IPS DF 4.7 (cell line): ENCODE data around the gene C1QTNF4.

Experiments used
- DNase-seq: peaks from one replicate; pipeline ENCODE4 v3.0.0-alpha.2; 2013; ENCODE audit warnings: low spot score; ENCODE audit errors: extremely low read depth

Gene C1QTNF4

GRCh38 chr11:47593492-47593933 lies 698 bp downstream of the C1QTNF4 start:
- no peak for DNase-seq

DNA sequence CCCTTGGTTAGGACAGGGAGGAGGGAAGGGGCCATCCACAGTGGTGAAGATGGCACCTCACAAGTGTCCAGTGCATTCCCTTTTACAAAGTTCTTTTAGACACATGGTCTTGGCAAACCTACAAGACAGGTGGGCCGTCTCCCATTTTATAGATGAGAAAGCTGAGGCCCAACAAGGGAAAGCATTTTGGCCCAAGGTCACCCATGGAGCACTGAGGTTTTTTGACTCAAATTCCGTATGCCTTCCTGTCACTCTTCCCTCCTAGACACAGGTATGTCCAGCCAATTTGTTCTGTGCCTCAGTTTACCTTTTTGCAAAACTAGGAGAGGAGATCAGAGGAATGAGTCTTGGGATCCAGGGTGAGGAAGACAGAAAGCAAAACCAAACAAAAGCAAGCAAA lies 1.2 kb downstream of the C1QTNF4 start:
- DNase-seq = no peak

- no peak for DNase-seq
Observed at GRCh38 chr11:47592251-47592650, 2.0 kb downstream of the C1QTNF4 start.

DNA sequence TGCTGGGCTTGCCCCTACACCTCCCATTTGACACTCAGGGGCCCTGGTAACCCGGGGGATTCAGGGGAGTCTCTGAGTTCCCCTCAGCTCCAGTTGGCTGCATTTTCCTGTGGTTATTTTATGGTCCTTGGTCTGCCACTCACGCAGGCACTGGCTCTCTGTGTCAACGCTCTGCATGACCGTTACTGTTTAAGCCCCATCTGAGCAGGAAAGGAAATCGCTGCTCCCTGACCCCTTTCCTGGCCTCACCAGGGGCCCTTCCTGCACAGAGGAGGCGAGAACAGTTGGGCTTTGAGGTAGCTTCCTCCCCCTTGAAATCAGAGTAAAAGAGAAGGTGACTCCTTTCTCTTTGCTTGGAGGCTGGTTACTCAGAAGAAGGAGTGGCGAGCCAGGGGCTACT lies 2.4 kb downstream of the C1QTNF4 start:
- DNase-seq = no peak

DNA sequence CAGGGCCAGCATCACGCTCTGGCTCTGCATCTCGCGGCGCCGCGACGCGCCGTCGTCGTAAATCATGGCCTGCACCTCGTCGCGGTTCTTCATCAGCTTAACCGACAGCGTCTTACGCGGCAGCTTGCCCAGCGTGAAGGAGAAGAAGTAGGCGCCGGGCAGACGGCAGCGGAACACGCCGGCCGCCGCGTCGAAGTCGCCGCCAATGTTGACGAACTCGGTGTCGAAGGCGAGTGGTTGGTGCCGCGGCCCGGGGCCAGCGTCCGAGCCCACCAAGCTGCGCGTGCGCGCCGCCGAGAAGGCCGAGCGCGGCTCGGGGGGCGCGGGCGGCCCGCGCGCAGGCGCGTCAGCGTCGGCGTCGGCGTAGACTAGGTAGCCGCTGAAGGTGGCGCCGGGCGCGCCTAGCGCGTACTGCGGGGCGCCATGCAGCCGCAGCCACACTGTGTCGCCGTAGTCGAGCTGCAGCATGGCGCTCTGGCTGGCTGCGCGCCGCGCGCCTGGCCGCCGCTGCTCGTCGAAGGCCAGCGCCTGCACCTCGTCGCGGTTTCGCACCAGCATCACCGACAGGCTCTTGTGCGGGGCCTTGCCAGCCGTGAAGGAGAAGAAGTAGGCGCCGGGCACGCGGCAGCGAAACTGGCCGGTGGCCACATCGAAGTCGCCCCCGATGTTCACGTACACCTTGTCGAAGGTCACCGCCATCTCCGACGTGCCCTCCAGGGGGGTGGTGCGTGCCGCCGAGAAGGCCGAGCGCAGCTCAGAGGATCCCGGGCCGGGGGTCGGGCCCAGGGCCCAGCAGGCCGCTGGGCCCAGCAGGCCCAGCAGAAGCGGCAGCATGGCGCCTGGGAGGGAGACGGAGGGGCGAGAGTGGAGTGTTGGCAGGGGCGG lies 4.0 kb downstream of the C1QTNF4 start:
- no peak for DNase-seq

DNA sequence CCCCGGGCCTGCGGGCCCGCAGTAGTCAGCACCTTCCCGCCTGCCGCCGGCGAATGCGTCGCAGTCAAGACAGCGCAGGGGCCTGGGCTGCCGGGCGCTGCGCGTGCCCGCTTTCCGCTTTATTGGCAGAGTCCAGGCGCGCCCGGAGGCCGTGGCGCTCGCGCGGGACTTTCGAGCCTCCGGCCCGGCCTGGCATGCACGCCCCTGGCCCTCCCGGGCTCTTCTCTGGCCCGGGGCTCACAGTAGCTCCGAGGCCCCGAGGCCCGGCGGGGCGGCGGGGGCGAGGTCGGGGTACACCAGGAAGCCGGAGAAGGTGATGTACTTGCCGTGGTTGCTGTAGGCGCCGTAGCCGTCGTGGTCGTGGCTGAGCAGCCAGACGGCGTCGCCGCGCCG lies 4.6 kb downstream of the C1QTNF4 start:
- no peak for DNase-seq

DNA sequence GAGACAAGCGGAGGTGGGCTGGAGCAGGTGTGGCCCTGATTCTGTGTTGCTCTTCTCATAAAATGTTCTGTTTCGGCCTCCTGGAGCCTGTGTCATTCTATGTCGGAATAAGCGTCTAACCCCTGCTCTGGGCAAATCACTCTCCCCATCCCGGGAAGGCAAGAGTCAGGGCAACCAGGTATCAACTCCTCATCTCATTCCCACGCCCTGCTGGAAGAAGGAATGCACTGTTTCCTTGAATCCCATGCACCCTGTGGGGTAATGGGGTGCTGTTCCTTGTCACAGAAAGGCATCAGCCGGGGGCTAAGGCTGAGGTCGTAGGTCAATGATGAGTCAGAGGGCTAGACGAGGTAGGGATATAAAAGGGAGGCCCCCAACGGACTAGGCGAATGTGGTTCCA lies 5.1 kb downstream of the C1QTNF4 start:
- DNase-seq = no peak

DNA sequence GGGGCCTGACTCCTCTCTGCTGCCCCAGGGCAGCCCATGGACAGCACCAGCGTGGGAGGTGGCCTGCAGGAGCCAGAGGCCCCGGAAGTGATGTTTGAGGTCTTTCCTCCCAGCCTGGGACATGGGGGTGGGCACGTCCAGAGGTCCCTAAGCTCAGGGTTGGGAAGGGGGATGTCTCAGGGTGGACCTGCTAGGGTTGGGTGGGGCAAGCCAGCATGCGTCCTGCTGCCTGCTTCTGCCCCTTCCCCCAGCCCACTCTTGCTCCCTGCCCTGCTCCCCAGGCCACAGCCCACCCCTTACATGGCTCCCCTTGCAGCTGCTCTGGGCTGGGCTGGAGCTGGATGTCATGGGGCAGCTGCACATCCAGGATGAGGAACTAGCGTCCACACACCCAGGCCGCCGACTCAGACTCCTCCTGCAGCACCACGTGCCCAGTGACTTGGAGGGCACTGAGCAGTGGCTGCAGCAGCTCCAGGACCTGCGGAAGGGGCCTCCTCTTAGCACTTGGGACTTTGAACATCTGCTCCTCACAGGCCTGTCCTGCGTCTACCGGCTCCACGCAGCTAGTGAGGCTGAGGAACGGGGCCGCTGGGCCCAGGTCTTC lies 6.4 kb downstream of the C1QTNF4 start:
- DNase-seq = no peak

GRCh38 chr11:47587039-47587716 lies 7.0 kb downstream of the C1QTNF4 start:
- no peak for DNase-seq

DNA sequence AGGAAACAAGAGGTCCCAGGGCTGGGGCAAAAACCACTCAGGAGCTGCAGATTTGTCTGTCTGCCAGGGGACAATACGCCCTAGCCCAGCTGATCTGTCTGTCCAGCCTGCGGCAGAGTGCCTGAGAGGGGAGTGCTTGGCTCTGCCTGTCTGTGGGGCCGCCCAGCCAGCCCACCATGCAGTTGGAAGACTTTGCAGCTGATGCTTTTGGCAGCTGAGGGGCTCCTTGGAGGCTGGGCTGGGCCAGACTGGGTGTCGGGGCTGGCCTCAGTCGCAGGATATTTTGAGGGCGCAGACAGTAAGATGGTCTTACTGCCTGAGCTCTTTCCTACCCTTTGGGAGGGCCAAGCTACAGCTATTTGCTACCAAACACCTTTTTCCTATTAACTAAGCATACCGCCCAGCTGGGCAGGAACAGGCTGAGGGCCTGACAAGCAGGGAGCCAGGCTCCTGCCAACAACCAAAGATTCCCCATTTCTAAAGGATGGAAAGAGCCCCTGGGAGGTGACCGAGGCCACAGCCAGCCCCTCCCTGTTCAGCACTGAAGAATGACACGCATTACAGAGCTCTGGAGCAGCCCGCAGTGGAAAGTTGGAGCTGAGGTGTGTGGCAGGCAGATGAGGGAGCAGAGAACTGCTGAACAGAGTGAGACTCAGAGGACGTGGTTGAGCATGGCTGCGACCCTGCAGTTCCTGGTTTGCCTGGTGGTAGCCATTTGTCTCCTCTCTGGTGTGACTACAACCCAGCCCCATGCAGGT lies 7.9 kb downstream of the C1QTNF4 start, which contains the start of gene FAM180B:
Gene FAM180B, plus strand, starts transcription at position 581 of the 758 bp plus-strand sequence. Its CDS starts 91 bp downstream, at position 672.
- DNase-seq = no peak

DNA sequence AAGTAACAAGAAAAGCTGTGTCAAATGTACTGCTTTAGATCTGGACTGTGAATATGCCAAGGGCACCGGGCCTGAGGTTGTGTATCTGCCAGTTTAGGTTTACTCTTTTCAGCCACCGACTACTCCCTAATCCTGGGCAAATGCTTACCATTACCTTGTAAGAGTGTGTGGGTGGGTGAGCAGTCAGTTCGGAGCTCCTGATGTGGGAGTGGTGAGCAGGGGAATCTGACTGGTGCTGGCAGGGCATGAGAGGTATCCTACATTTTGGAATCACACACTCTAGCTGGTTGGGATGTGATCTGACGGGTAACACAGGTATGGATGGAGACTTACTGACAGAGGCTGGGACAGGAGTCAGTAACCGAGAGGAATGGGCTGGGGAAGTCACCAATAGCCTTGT lies 10.4 kb downstream of the C1QTNF4 start:
- DNase-seq = no peak

GRCh38 chr11:47578524-47579494 lies 15.4 kb downstream of the C1QTNF4 start, which contains the start of the genes KBTBD4 and NDUFS3:
Gene KBTBD4 (minus strand): TSS chr11:47578970. CDS start chr11:47578951, 19 bp downstream.
Gene NDUFS3 (plus strand): TSS chr11:47579074. CDS start chr11:47579092, 18 bp downstream.
- DNase-seq = no peak

DNA sequence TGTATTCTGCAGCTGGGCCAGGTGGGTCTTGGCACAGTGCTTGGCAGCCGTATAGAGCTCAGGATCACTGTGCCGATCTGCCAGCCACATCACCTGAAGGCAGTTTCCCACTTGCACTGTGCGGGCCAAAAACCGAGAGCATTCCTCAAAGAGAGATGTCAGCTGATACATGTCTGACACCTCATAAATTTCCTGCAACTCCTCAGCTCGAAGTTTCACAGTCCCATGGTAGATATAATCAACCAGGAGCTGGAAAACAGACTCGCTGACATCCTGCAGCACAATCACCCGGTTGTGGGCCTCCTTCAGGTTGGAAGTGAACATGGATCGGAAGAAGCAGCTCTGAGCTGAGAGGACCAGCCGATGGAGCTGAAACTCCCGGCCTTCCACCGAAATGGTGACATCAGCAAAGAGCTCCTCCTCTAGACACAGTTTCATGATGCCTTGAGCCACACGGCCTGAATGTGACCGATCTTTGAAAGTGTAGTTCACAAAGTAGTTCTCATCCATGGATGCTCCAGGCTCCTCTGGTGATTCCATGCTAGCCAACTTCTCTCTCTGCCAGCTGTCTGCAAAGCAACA lies 16.7 kb downstream of the C1QTNF4 start:
- DNase-seq = no peak

GRCh38 chr11:47573321-47573720 lies 20.9 kb downstream of the C1QTNF4 start:
- no peak for DNase-seq

DNA sequence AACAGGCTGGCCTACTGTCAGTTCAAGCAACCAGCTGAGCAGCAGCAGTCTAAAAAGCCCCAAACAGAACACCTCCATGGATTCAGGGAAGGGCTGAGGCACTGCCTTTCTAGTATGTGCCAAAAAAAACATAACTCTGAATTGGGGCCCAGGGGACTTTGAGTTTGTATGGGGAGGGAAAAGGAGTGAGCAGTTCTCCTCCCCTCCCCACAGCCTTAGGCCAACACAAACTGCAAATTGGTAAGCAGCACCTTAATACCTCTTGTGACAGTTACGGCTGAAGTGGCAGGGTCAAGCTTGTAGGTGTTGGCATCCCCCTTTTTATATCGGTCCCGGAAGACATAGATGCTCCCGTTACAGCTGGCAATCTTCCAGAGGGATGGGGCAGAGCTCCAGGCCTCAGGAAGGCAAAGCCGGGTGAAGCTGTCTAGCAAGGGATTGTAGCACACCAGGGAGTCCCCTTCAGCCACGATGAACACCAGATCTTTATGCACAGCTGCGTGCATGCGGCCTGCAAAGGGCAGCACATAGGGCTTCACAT lies 21.4 kb downstream of the C1QTNF4 start:
- DNase-seq = no peak

- DNase-seq = no peak
Observed at GRCh38 chr11:47571895-47572294, 22.3 kb downstream of the C1QTNF4 start.

- no peak for DNase-seq
Observed at GRCh38 chr11:47571357-47571729, 22.9 kb downstream of the C1QTNF4 start.

GRCh38 chr11:47570651-47571356 lies 23.4 kb downstream of the C1QTNF4 start:
- no peak for DNase-seq

DNA sequence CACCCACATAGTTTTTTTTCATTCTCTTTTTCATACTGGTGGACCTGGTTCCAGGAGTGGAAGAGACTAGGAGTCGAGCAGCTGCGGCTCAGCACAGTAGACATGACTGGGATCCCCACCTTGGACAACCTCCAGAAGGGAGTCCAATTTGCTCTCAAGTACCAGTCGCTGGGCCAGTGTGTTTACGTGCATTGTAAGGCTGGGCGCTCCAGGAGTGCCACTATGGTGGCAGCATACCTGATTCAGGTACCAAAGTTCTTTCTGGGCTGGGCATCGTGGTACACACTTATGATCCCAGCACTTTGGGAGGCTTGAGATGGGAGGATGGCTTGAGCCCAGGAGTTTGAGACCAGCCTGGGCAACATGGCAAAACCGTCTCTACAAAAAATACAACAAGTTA lies 24.6 kb downstream of the C1QTNF4 start:
- no peak for DNase-seq
